ENCODE measurements around the gene DAG1.

DNA sequence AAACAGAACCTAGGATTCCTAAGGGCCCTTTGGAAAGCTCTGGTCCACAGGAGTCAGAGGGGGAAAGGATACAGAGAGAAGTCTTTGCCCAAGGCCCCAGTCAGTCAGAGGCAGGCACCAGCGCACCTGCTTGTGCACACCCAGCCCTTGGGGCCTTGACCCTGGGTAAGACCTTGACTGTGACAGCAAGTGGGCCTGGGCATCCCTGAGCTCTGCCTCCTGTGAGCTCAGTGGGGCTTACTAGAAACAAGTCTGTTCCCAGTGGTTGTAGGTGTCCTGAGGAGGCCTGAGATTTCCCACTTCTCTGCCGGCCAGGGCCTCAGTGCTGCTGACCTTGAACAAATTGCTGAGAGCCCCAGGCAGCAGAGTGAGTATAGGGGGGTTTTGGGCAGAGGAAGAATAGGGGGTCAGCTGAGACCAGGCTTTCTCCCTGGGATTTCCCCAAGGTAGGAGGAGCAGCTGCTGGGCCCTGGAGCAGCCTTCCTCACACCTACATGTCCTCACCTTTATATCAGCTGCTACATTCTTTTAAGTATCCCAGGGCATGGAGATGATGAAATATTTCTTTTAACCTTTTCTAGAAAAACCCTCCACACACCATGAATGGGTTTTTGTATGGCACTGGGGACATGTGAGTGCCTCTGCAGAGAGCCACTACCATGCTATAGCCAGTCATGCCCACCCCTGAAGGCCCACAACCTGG, 9.7 kb upstream of the DAG1 start:
- TF ChIP-seq, protein P1, sequence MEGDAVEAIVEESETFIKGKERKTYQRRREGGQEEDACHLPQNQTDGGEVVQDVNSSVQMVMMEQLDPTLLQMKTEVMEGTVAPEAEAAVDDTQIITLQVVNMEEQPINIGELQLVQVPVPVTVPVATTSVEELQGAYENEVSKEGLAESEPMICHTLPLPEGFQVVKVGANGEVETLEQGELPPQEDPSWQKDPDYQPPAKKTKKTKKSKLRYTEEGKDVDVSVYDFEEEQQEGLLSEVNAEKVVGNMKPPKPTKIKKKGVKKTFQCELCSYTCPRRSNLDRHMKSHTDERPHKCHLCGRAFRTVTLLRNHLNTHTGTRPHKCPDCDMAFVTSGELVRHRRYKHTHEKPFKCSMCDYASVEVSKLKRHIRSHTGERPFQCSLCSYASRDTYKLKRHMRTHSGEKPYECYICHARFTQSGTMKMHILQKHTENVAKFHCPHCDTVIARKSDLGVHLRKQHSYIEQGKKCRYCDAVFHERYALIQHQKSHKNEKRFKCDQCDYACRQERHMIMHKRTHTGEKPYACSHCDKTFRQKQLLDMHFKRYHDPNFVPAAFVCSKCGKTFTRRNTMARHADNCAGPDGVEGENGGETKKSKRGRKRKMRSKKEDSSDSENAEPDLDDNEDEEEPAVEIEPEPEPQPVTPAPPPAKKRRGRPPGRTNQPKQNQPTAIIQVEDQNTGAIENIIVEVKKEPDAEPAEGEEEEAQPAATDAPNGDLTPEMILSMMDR (IDR thresholded peaks at IDR 0.05): no peak
- TF ChIP-seq POLR2A (IDR thresholded peaks at IDR 0.05) (no peak), EP300 (IDR thresholded peaks at IDR 0.05) (no peak), POLR2AphosphoS5 (IDR thresholded peaks at IDR 0.05) (no peak)

Measured in sigmoid colon (tissue), 4 donors.